Keratinocyte (primary cell): ENCODE results near the gene TMEM107. TPM values are rescaled to one million over a fixed set of nuclear protein-coding genes. Genes with fewer than 3 reads are reported as not detected.

Experiments
- DNase-seq: peaks from one replicate; pipeline ENCODE4 v3.0.0-alpha.2; 2011; ENCODE audit warnings: low read depth, missing footprints, low spot score
- FAIRE-seq: peaks from 2 replicates; lab custom pipeline; 2011; peaks lifted over from hg19 to GRCh38; lab: Jason Lieb, UNC
- H2AFZ ChIP-seq: 2 replicates; pipeline ENCODE4 v1.6.0; 2012; ENCODE audit warnings: low read length, control low read depth, inconsistent platforms; ENCODE audit not compliant: control insufficient read depth
- H3K27ac ChIP-seq: 2 replicates; pipeline ENCODE4 v1.5.1; 2011; ENCODE audit warnings: low read length; ENCODE audit not compliant: control insufficient read depth, insufficient read depth
- H3K27me3 ChIP-seq: 3 replicates; pipeline ENCODE4 v1.6.0; 2011; ENCODE audit warnings: low read length; ENCODE audit not compliant: control insufficient read depth, insufficient read depth; ENCODE audit errors: extremely low read depth
- H3K36me3 ChIP-seq, 2 experiments: 2 replicates in 1 of 2; 3 replicates in 1 of 2; pipeline ENCODE4 v1.5.1; 2011; ENCODE audit warnings: low read length in 2 of 2, mild to moderate bottlenecking in 1 of 2; ENCODE audit not compliant: control insufficient read depth in 2 of 2, insufficient read depth in 2 of 2; ENCODE audit errors: extremely low read depth in 1 of 2
- H3K4me1 ChIP-seq: 3 replicates; pipeline ENCODE4 v1.5.1; 2011; ENCODE audit warnings: low read length; ENCODE audit not compliant: control insufficient read depth, insufficient read depth; ENCODE audit errors: extremely low read depth
- H3K4me2 ChIP-seq: 3 replicates; pipeline ENCODE4 v1.6.0; 2011; ENCODE audit warnings: low read depth, low read length; ENCODE audit not compliant: control insufficient read depth, insufficient read depth; ENCODE audit errors: extremely low read depth
- H3K4me3 ChIP-seq, 3 experiments: fragments of 200-600 bp in 1 of 3; sonication (generic) in 1 of 3; 2 replicates in 2 of 3; 3 replicates in 1 of 3; pipeline ENCODE4 v1.5.1; 2011 to 2016; ENCODE audit warnings: low read length in 3 of 3, mild to moderate bottlenecking in 3 of 3, control low read depth in 2 of 3, inconsistent platforms in 1 of 3, low read depth in 1 of 3, mixed read lengths in 1 of 3, mixed run types in 1 of 3, moderate library complexity in 1 of 3; ENCODE audit not compliant: control insufficient read depth in 2 of 3, insufficient read depth in 2 of 3; ENCODE audit errors: extremely low read depth in 1 of 3
- H3K79me2 ChIP-seq: 2 replicates; pipeline ENCODE4 v1.6.0; 2012; ENCODE audit warnings: low read length; ENCODE audit not compliant: control insufficient read depth, insufficient read depth
- H3K9ac ChIP-seq: 3 replicates; pipeline ENCODE4 v1.6.0; 2011; ENCODE audit warnings: low read length; ENCODE audit not compliant: control insufficient read depth, insufficient read depth; ENCODE audit errors: extremely low read depth
- H3K9me1 ChIP-seq: 3 replicates; pipeline ENCODE4 v1.6.0; 2011; ENCODE audit warnings: low read length; ENCODE audit not compliant: control insufficient read depth, insufficient read depth; ENCODE audit errors: extremely low read depth
- H3K9me3 ChIP-seq: 2 replicates; pipeline ENCODE4 v1.5.1; 2012; ENCODE audit warnings: low read depth, low read length; ENCODE audit not compliant: control insufficient read depth
- H4K20me1 ChIP-seq: 3 replicates; pipeline ENCODE4 v1.6.0; 2011; ENCODE audit warnings: low read length; ENCODE audit not compliant: control insufficient read depth, insufficient read depth; ENCODE audit errors: extremely low read depth
- CTCF ChIP-seq, 3 experiments: IDR thresholded peaks in 1 of 3; conservative IDR thresholded peaks in 1 of 3; optimal IDR thresholded peaks in 1 of 3; 2 replicates in 2 of 3; 3 replicates in 1 of 3; pipeline versions ENCODE3 to v1.5.1; 2011; ENCODE audit warnings: low read length in 3 of 3, mild to moderate bottlenecking in 3 of 3, moderate library complexity in 2 of 3, control low read depth in 1 of 3, inconsistent platforms in 1 of 3; ENCODE audit not compliant: insufficient read depth in 2 of 3; ENCODE audit errors: extremely low read depth in 1 of 3
- EZH2 ChIP-seq: IDR thresholded peaks from one replicate; pipeline ENCODE4 v1.6.1; 2012; ENCODE audit warnings: inconsistent platforms, mild to moderate bottlenecking, low read length, moderate library complexity
- dilution Hi-C: fragments of 300-500 bp; cut with MboI; formaldehyde crosslinking; loops from one replicate; pipeline ENCODE4 v1.7.0; 2020; ENCODE audit warnings: low sequenced_read_pairs; ENCODE audit not compliant: extremely low pct_ligation_motif_present
- polyA plus RNA-seq, 5 experiments: library from polyadenylated mRNA; depleted of rRNA in 3 of 5; stranded (reverse) in 3 of 5; stranded (forward) in 1 of 5; unstranded in 1 of 5; fragments of >200 nt; gene quantifications; 1 replicate in 1 of 5; 2 replicates in 3 of 5; 3 replicates in 1 of 5; pipeline versions ENCODE4 v1.2.1 to v1.2.3, GENCODE V29; 2011 to 2012; ENCODE audit warnings: missing spikeins in 2 of 5, low read depth in 1 of 5, low replicate concordance in 1 of 5

The TMEM107 gene
- polyA plus RNA-seq, 1 donor (not counting 4 experiments of a cell fraction or from before 2014, with no cell fraction given): 19.0 TPM

- H3K27me3 ChIP-seq: no peaks in the 10 kb centered on the region
- no peak overlapping the region for H2AFZ ChIP-seq
- DNase-seq: peak; percentile 93
- H3K79me2 ChIP-seq: peaks cover 51% of the 10 kb centered on the region
- H3K36me3 ChIP-seq: peaks cover 15 to 34% of the 10 kb centered on the region in 2 experiments
- peaks cover 11% of the 10 kb centered on the region for H3K9me1 ChIP-seq
- peak overlapping the region; percentile 98 for H3K27ac ChIP-seq
- H3K9ac ChIP-seq: peak overlapping the region; percentile 100
- dilution Hi-C loops: no loop called here
- FAIRE-seq: peak; percentile 85
- TF ChIP-seq CTCF (optimal IDR thresholded peaks at IDR 0.05 in 1 of 3, IDR thresholded peaks at IDR 0.05 in 1 of 3, conservative IDR thresholded peaks at IDR 0.05 in 1 of 3; ENCODE audit: extremely low read depth in 1 of 3, insufficient read depth in 2 of 3, low read length in 3 of 3) (no peak), EZH2 (no peak)
- peaks cover 13% of the 10 kb centered on the region for H4K20me1 ChIP-seq
- peak overlapping the region; percentile 90 for H3K4me2 ChIP-seq
- peaks cover 42% of the 10 kb centered on the region for H3K4me1 ChIP-seq
- H3K9me3 ChIP-seq: no peaks in the 10 kb centered on the region
- H3K4me3 ChIP-seq: peak overlapping the region; percentile 78 to 100 (median 79)
These were observed 22.1 kb downstream of the TMEM107 start for GRCh38 chr17:8153957-8154607.

- Histone ChIP-seq H3K4me3 (peak overlapping the region; percentile 35 to 83 (median 59)), H3K4me2 (peak overlapping the region; percentile 90), H3K36me3 (peaks cover 15 to 36% of the 10 kb centered on the region in 2 experiments), H3K9me1 (peaks cover 11% of the 10 kb centered on the region), H4K20me1 (peaks cover 13% of the 10 kb centered on the region), H3K9ac (peak overlapping the region; percentile 100), H3K27me3 (no peaks in the 10 kb centered on the region), H2AFZ (no peak overlapping the region), H3K27ac (peak overlapping the region; percentile 98), H3K4me1 (peaks cover 40% of the 10 kb centered on the region), H3K9me3 (no peaks in the 10 kb centered on the region), H3K79me2 (peaks cover 51% of the 10 kb centered on the region)
- no peak for TF ChIP-seq CTCF (optimal IDR thresholded peaks at IDR 0.05 in 1 of 3, IDR thresholded peaks at IDR 0.05 in 1 of 3, conservative IDR thresholded peaks at IDR 0.05 in 1 of 3; ENCODE audit: extremely low read depth in 1 of 3, insufficient read depth in 2 of 3, low read length in 3 of 3)
- DNase-seq: no peak
- dilution Hi-C loops: no loop called here
- FAIRE-seq: peak; percentile 94
These were observed 22.6 kb downstream of the TMEM107 start for GRCh38 chr17:8153525-8153956.
